ENCODE data around the gene SERHL2. TPM values are rescaled to one million over a fixed set of nuclear protein-coding genes. Genes with fewer than 3 reads are reported as not detected.
"Not testable (repeated sequence)": the region's sequence is repeated elsewhere in the genome, so short reads cannot be mapped to it uniquely, and the experiment has no call there.

The SERHL2 gene
- total and polyA plus RNA-seq, 2 donors (not counting 3 experiments of a cell fraction or from before 2014, with no cell fraction given): 0.80 to 2.0 TPM

DNA sequence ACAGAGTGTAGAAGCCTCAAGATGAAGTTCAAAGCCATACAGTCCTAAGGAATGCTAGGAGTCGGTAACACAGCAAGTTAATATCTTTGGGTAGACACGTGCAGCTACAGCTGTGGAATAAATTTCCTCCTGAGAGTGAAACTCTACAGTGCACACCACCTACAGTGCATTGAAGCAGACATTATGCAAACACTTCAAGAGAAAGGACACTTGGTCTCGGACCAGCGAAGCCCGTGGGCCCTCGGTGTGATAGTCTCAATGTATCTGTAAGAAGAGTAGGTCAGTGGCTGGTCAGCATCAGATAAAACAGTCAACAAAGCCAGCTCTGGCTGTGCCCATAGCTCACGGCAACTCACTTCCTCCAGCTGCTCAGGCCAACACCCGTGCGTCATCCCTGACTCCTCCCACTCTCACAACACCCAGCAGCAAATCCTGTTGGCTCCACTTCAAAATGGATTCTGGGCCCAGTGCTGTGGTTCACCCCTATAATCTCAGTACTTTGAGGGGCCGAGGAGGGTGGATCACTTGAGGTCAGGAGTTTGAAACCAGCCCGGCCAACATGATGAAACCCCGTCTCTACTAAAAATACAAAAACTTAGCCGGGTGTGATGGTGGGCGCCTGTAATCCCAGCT lies 16.4 kb upstream of the SERHL2 start:
- H3K4me2 ChIP-seq (ENCODE audit: insufficient read depth, low read length); H3K9me3 ChIP-seq (replicated peaks; ENCODE audit: control insufficient read depth, insufficient read depth, low read length); H3K9me1 ChIP-seq (replicated peaks; ENCODE audit: control insufficient read depth, extremely low read depth, insufficient read depth, low read length); H4K20me1 ChIP-seq (replicated peaks; ENCODE audit: control insufficient read depth, extremely low read depth, insufficient read depth, low read length); H3K79me2 ChIP-seq (ENCODE audit: control insufficient read depth, insufficient read depth, low read length); H3K36me3 ChIP-seq (ENCODE audit: control insufficient read depth in 2 of 2, extremely low read depth in 1 of 2, insufficient read depth in 2 of 2, low read length in 2 of 2); intact Hi-C loops (cut with micrococcal nuclease); H3K27me3 ChIP-seq (ENCODE audit: control insufficient read depth in 2 of 2, insufficient read depth in 2 of 2, low read length in 2 of 2); H3K9ac ChIP-seq (replicated peaks; ENCODE audit: extremely low read depth, insufficient read depth, low read length); H3K4me3 ChIP-seq (replicated peaks in 1 of 3; ENCODE audit: insufficient read depth in 1 of 3, low read depth in 1 of 3, low read length in 3 of 3); dilution Hi-C loops (cut with MboI; ENCODE audit: extremely low pct_ligation_motif_present, low sequenced_read_pairs); H3K4me1 ChIP-seq (ENCODE audit: control insufficient read depth, extremely low read depth, insufficient read depth, low read length); BruUV-seq (replicated peaks); CTCF ChIA-PET: not testable (repeated sequence)
- peak overlapping the region; percentile 49 for H2AFZ ChIP-seq (ENCODE audit: low read depth, low read length)
- H3K27ac ChIP-seq (ENCODE audit: insufficient read depth, low read depth, low read length): peak overlapping the region; percentile 69
- FAIRE-seq (peak; percentile 76), DNase-seq (ENCODE audit: low read depth, low spot score) (peak; percentile 40)
- TF ChIP-seq FOS (IDR thresholded peaks at IDR 0.05; ENCODE audit: borderline replicate concordance, insufficient read depth, low read length) (peak; percentile 9), GATA2 (IDR thresholded peaks at IDR 0.05; ENCODE audit: insufficient read depth, insufficient read length, low read depth, low read length) (peak; percentile 30)
- POLR2A ChIA-PET: interaction anchor here (0.6 kb wide), 1 partner anchor 627 kb away, joined by 3 read pairs; no protein-coding TSS in a partner anchor

- FAIRE-seq (peak; percentile 76), DNase-seq (ENCODE audit: low read depth, low spot score) (peak; percentile 58)
- intact Hi-C loops (cut with micrococcal nuclease): not testable (repeated sequence)
These were observed 14.5 kb upstream of the SERHL2 start for GRCh38 chr22:42539236-42539771.

More at GRCh38 chr22:42539236-42539771, 14.5 kb upstream of the SERHL2 start:
- H3K79me2 ChIP-seq (ENCODE audit: control insufficient read depth, insufficient read depth, low read length); BruUV-seq (replicated peaks); H3K4me2 ChIP-seq (ENCODE audit: insufficient read depth, low read length); CTCF ChIA-PET; H3K9me3 ChIP-seq (replicated peaks; ENCODE audit: control insufficient read depth, insufficient read depth, low read length); H3K27me3 ChIP-seq (ENCODE audit: control insufficient read depth in 2 of 2, insufficient read depth in 2 of 2, low read length in 2 of 2); H3K9me1 ChIP-seq (replicated peaks; ENCODE audit: control insufficient read depth, extremely low read depth, insufficient read depth, low read length); H4K20me1 ChIP-seq (replicated peaks; ENCODE audit: control insufficient read depth, extremely low read depth, insufficient read depth, low read length); H3K4me1 ChIP-seq (ENCODE audit: control insufficient read depth, extremely low read depth, insufficient read depth, low read length); POLR2A ChIA-PET; H3K4me3 ChIP-seq (replicated peaks in 1 of 3; ENCODE audit: insufficient read depth in 1 of 3, low read depth in 1 of 3, low read length in 3 of 3); H3K36me3 ChIP-seq (ENCODE audit: control insufficient read depth in 2 of 2, extremely low read depth in 1 of 2, insufficient read depth in 2 of 2, low read length in 2 of 2); dilution Hi-C loops (cut with MboI; ENCODE audit: extremely low pct_ligation_motif_present, low sequenced_read_pairs): not testable (repeated sequence)
- Histone ChIP-seq H3K9ac (replicated peaks; ENCODE audit: extremely low read depth, insufficient read depth, low read length) (peak overlapping the region; percentile 16), H3K27ac (ENCODE audit: insufficient read depth, low read depth, low read length) (peak overlapping the region; percentile 60), H2AFZ (ENCODE audit: low read depth, low read length) (peak overlapping the region; percentile 64)
- TF ChIP-seq GATA2 (IDR thresholded peaks at IDR 0.05; ENCODE audit: insufficient read depth, insufficient read length, low read depth, low read length): peak; percentile 54
- TF ChIP-seq FOS (IDR thresholded peaks at IDR 0.05; ENCODE audit: borderline replicate concordance, insufficient read depth, low read length): peak; percentile 27

Measured in endothelial cell of umbilical vein (primary cell).